Forelimb muscle (tissue), 1 donor: Measurements from ENCODE around the gene WHRN. TPM values are rescaled to one million over a fixed set of nuclear protein-coding genes. Genes with fewer than 3 reads are reported as not detected.

Experiments used
- DNase-seq: peaks from one replicate; pipeline ENCODE4 v3.0.0-alpha.2; 2013; ENCODE audit warnings: low read depth
- polyA plus RNA-seq: library from polyadenylated mRNA; unstranded; fragments of 120-200 nt; gene quantifications from one replicate; pipeline ENCODE4 v1.2.1, GENCODE V29; 2013; ENCODE audit not compliant: insufficient read length

Gene WHRN
- polyA plus RNA-seq, 1 donor, result 2.6 TPM

- no peak for DNase-seq
Observed at GRCh38 chr9:114513959-114514267, 8.6 kb upstream of the WHRN start.

GRCh38 chr9:114513055-114513958 lies 8.0 kb upstream of the WHRN start:
- no peak for DNase-seq

DNA sequence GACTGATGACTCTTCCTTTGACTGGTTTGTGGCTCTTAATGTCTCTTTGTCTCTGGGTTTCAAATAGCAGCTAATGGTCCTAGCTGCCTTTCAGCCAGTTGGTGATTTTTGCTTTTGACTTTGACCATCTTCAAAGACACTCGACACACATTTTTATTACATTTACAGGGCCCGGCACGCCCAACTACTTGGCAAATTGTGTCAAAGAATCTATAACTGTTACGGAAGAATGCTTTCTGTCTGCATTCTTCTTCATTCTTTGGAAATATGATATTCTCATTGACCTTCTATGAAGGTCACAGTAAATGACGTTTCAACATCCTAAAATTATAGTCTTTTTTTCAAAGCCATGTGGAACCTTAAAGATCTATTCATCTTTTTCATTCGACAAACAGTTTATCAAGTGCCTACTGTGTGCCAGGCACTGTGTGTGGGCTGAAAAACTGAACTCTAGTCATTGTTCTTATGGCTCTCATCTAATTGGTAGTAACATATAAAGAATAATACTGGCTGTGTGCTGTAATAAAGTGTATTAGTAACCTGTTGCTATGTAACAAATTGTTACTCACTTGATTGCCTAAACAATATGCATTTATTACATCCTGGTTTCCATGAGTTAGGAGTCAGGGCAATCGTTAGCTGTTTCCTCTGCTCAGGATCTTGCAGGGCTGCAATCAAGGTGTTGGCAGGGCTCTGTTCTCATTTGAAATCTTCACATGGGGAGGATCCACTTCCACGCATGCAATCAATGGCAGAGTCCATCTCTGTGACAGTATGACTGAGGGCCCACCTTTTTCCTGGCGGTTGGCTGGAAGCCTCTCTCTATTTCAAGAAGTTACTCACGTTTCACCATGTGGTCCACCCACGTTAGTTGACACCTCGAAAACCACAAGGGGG lies 7.0 kb upstream of the WHRN start:
- DNase-seq, result no peak

- no peak for DNase-seq
Observed at GRCh38 chr9:114507726-114508125, 2.5 kb upstream of the WHRN start.

GRCh38 chr9:114506082-114506390 lies 763 bp upstream of the WHRN start:
- DNase-seq, result no peak

DNA sequence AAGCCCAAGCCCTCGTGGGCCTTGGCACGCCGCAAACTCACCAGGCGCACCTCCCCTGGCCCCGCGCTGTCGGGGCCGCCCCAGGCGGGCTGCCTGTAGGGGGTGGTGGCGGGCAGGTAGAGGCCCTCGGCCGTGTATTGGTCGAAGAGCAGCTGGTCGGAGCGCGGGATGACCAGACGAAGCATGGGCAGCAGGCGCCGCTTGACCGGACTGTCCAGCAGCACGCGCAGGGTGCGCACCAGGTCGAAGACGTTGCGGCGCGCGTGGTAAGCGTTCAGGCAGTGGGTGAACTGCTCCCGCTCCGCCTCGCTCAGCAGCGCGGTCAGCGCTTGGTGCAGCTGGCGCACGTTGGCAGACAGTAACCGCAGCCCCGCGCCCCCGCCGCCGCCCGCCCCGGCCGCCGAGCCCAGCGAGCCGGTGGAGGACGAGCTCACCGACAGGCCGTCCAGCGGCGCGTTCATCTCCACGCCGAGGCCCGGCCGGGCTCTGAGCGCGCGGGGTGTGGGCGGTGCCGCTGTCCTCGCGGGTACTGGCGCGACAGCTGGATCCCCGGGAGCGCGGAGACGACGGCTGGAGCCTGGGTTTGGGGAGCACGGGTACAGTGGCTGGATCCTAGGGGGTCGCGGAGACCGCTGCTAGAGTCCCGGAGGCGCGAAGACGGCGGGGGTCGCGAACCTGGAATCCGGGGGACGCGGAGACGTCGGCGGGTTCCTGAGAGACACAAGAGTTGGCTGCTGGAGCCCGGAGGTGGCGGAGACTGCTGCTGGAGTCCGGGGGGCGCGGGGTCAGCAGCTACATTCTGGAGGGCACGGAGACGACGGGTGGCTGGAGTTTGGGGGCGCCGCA lies 709 bp downstream of the WHRN start:
- no peak for DNase-seq

DNA sequence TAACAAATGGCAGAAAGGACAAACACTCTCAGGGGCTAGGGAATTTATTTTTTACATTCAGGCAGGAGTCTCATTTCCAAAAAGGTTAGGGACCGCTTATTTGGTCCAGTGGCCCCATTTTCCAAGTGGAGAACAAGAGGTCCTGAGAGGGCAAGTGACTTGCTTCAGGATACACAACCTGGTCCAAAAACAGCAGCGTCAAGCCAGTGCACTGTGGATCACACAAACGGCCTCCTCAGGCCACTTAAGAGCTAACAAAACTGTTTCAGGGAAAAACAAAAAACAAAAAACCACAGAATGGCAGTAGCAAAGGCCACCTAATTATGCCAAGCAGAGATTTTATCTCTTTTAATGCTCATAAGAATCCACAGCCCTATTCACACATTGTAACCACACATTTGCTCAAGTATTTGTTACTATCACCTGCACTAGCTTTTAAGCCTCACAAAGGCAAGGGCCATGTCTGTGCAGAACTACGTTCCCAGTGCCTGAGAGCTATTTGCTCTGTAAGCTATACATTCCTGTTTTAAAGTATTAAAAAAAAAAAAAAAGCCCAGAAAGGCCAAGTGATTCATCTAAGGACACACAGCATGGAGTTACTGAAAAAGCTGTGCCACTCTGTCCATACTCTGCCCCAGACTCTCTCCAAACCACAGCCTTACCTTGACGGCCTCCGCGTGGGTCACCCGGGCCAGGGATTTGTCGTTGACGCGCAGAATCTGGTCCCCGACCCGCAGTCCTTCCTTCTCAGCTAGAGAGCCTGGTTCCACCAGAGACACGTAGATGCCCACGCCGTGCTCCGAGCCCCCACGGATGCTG lies 1.5 kb downstream of the WHRN start:
- DNase-seq, result no peak

GRCh38 chr9:114503009-114503408 lies 2.3 kb downstream of the WHRN start:
- no peak for DNase-seq

DNA sequence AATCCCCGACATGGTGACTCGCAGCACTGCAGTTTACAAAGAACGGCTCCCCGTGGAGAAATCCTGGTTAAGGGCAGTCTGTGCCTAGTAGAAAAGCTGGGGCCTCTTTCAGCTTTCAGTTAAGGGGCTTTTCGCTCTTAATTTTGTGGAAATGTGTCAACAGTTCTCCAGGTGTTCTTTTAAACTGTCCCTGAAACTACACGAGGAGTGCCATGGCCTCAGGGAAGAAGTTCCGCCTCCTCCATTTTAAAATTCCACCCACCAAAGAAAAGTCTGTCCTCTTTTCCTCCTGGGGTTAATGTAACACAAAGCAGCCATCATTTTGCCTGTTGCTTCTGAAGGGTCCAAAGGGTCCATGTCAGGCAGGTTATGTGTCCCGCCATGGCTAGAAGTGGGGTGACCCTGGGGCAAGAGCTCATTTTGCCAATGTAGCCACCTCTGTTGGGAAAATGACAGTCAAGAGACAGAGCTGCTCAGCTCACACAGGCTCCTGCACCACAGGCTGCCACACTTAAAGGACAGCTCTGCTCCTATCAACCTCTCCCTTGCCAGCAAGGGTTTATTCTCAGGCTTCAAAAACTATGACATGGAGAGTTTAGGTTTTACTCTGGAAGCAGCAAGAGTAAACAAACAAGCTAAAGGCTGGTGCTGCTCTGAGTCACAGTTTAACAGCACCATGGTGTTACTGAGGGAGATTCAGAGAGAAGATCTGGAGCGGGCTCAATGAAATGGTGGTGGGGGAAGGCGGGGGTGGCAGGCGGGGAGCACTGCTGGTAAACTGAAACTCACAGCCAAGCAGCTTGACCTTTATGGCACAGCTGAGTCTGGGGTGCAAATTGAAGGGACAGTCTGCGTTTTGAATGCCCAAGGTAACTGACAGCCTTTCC lies 3.2 kb downstream of the WHRN start:
- DNase-seq, result no peak

GRCh38 chr9:114500697-114501292 lies 4.5 kb downstream of the WHRN start:
- no peak for DNase-seq

DNA sequence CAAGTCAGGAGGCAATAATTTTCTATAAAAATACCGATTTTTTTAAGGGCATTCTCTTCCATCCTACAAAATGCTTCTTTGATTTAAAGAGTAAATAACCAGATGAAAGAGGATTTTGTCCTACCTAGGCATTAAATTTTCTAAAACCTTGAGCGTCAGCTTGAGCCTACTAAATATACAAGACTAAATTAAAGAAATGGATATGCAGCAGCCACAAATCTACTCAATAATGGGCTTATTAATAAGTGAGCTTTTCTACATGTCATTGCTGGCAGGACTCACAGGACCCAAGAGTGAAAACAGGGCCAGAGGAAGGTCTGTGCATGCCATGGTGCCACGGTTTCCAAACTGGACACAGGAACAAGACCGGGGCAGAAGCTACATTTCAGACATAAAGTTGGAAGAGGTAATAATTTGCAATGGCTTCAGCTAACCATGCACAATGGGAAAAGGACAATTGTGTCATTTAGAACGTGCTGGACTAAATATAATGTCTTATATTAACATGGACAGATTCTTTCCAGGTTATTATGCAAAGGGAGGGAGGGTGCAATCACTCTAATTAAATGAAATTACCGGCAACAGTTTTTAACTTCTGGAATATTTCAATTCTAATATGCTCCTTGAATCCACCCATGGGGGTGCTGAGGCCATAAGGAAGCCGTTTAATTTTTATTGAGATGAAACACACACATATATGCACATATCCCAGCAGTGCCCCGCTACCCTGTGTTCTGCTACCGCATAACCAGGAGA lies 5.2 kb downstream of the WHRN start:
- DNase-seq, result no peak

- DNase-seq, result no peak
Observed at GRCh38 chr9:114499528-114499927, 5.7 kb downstream of the WHRN start.

DNA sequence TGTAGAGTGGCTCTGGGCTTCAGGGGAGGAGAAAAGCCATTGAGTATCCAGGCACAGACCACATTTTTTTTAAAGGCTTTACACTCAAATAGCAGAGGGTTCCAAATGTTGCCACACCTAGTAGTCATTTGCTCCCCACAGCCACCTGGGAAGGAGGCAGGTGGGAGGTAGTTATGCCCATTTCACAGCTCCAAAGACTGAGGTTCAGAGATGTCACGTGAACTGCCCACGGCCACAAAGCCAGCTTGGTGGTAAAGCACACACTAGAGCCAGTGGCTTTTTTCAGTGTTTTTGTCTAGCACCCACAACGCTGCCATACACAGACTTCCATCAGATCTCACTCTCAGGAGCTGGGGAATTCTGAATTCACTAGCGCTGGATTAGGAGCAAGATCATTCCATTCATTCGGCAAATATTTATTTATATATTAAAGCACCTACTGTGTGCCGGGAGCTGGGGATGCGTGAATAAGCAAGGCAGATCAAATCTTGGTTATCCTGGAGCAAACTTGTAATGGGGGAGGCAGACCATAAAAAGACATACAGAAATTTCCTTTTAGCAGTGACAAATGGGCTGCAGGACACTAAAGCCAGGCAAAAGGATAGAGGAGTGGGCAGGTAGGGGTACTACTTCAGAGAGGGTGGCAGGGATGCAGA lies 7.4 kb downstream of the WHRN start:
- DNase-seq, result no peak

GRCh38 chr9:114497236-114497635 lies 8.0 kb downstream of the WHRN start:
- DNase-seq, result no peak

GRCh38 chr9:114496011-114496410 lies 9.3 kb downstream of the WHRN start:
- no peak for DNase-seq

- DNase-seq, result no peak
Observed at GRCh38 chr9:114494776-114495569, 10.3 kb downstream of the WHRN start.

GRCh38 chr9:114493521-114494184 lies 11.6 kb downstream of the WHRN start:
- DNase-seq, result no peak
